HepG2 (cell line): ENCODE results near the gene XIST.

Experiments used
- FOXP1 ChIP-seq, 2 experiments: fragments of 450-650 bp in 1 of 2; IDR thresholded peaks; 2 replicates each; pipeline ENCODE4 v1.6.1; 2017 to 2018; ENCODE audit warnings: antibody characterized with exemption in 1 of 2
- NFRKB ChIP-seq: fragments of 450-650 bp; IDR thresholded peaks from 2 replicates; pipeline ENCODE4 v1.6.1; 2017
- RAD21 ChIP-seq: fragments of 450-650 bp; formaldehyde crosslinking; IDR thresholded peaks from 2 replicates; pipeline ENCODE4 v1.5.0; 2020; ENCODE audit warnings: mild to moderate bottlenecking
- ZBTB34 ChIP-seq: sonication (generic); formaldehyde crosslinking; IDR thresholded peaks from 2 replicates; pipeline ENCODE4 v1.8.0; 2022; ENCODE audit warnings: mild to moderate bottlenecking, missing genetic modification reagents
- ZBTB38 ChIP-seq: sonication (generic); formaldehyde crosslinking; IDR thresholded peaks from 2 replicates; pipeline ENCODE4 v1.5.1; 2020; ENCODE audit warnings: mild to moderate bottlenecking, missing genetic modification reagents

- TF ChIP-seq ZBTB34 (CRISPR knock-in tag) (no peak), ZBTB38 (CRISPR knock-in tag) (no peak), NFRKB (no peak), RAD21 (CRISPR knock-in tag) (no peak), FOXP1 (IDR thresholded peaks at IDR 0.05) (no peak), FOXP1 (CRISPR knock-in tag; IDR thresholded peaks at IDR 0.05) (no peak)
These were observed 14.4 kb downstream of the XIST start for GRCh38 chrX:73838123-73838522.
